Retinal pigment epithelial cell (primary cell): ENCODE measurements around the gene LMNTD2.
A peak's percentile ranks its signal among the peaks of the same experiment; 100 is the strongest.

ENCODE experiments used
- DNase-seq: peaks from one replicate; pipeline ENCODE4 v3.0.0-alpha.2; 2010; ENCODE audit warnings: low read depth
- H3K4me3 ChIP-seq: 2 replicates; pipeline ENCODE4 v1.5.1; 2011; ENCODE audit warnings: mild to moderate bottlenecking, low read length, control low read depth, moderate library complexity
- TF ChIP-seq, protein P1 (sequence below): conservative IDR thresholded peaks from 2 replicates; pipeline ENCODE4 v1.5.1; 2011; ENCODE audit warnings: low read depth, low read length, control low read depth, inconsistent platforms

LMNTD2 gene

DNA sequence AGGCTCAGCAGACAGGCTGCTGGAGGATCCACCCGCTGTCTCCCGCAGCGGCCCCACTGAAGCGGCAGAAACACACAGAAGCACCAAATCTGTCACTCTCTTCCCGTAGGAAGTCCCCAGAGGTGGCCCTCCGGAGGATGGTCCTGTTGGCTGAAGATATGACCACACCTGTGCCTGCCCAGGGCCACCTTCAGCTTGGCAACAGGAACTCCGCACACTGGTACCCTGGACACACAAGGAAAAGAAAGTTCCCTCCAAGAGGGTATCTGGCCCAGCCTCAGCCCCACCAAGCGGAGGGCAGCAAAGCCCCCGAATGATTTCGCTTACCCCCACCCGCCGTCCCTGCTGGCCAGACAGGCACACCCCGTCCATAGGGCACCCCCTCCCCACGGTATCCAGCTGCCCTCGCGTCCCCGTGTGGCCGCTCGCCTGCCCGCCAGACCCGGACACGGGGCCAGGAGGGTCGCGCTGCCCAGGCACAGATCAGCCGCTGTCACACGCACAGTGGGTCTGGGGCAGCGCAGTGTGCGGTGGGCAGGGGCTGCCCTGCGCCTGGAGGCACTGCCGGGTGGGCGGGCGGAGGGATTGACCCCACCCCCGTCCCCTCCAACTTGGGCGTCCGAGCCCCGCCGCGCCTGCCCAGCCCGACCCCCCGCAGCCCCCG lies 7.2 kb upstream of the LMNTD2 start:
- TF ChIP-seq, protein P1, sequence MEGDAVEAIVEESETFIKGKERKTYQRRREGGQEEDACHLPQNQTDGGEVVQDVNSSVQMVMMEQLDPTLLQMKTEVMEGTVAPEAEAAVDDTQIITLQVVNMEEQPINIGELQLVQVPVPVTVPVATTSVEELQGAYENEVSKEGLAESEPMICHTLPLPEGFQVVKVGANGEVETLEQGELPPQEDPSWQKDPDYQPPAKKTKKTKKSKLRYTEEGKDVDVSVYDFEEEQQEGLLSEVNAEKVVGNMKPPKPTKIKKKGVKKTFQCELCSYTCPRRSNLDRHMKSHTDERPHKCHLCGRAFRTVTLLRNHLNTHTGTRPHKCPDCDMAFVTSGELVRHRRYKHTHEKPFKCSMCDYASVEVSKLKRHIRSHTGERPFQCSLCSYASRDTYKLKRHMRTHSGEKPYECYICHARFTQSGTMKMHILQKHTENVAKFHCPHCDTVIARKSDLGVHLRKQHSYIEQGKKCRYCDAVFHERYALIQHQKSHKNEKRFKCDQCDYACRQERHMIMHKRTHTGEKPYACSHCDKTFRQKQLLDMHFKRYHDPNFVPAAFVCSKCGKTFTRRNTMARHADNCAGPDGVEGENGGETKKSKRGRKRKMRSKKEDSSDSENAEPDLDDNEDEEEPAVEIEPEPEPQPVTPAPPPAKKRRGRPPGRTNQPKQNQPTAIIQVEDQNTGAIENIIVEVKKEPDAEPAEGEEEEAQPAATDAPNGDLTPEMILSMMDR = no peak
- DNase-seq = no peak
- H3K4me3 ChIP-seq = peak overlapping the region; percentile 61

DNA sequence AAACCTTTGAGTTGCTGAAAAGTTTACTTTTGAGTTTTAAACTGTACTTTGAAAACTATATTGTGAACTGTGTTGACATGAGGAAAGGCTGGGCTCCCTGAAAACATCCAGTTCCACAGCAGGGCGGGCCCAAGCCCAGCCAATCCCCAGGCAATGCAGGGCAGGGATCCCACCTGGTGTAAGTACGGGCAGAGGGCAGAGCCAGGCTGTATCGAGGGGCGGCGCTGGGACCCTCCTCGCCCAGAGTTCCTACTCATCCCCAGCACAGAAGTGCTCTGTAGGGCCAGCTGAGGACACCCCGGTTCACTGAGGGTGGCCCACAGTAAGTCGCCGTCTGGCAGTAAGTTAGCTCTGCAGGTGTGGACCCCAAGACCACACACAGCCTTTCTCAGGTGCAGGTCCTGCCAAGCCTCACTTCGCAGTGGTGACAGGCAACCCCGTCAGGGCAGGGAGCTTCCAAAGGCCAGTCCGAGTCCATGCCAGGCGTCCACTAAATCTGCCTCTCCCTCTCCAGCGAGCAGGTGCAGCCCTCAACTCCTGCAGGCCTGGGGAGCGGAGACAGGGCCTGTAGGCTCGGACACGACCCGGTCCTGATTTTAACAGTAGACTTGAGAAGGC lies 6.6 kb upstream of the LMNTD2 start:
- DNase-seq = no peak
- H3K4me3 ChIP-seq = peak overlapping the region; percentile 61
- TF ChIP-seq, protein P1 = no peak

DNA sequence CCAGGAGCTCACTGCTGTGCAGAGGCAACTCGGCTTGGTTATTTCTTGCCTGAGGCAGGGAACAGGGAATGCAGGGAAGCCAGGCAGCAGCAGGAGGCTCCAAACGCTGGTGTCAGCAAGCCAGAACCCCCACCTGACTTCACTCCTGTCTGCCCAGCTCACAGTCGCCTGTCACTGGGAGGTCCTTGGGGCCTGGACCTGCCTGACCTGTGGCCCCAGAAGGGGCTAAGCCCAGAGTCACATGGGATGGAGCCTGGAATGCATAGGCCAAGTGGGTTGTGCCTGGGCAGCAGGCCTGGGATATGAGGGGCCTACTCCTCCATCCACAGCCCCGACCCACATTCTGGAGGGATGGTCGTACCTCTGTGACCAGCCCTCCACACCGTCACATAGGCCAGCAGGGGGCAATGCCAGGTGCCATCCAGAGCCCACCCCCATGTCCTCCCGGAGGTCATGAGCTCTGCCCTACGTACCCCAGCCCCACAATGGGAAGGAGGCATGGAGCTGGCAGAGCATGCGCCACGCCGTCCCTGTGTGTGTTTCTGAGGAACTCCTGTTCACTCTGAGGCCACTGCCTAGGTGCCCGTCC lies 5.5 kb upstream of the LMNTD2 start:
- no peak overlapping the region for H3K4me3 ChIP-seq
- no peak for DNase-seq
- TF ChIP-seq, protein P1 = peak; percentile 1

DNA sequence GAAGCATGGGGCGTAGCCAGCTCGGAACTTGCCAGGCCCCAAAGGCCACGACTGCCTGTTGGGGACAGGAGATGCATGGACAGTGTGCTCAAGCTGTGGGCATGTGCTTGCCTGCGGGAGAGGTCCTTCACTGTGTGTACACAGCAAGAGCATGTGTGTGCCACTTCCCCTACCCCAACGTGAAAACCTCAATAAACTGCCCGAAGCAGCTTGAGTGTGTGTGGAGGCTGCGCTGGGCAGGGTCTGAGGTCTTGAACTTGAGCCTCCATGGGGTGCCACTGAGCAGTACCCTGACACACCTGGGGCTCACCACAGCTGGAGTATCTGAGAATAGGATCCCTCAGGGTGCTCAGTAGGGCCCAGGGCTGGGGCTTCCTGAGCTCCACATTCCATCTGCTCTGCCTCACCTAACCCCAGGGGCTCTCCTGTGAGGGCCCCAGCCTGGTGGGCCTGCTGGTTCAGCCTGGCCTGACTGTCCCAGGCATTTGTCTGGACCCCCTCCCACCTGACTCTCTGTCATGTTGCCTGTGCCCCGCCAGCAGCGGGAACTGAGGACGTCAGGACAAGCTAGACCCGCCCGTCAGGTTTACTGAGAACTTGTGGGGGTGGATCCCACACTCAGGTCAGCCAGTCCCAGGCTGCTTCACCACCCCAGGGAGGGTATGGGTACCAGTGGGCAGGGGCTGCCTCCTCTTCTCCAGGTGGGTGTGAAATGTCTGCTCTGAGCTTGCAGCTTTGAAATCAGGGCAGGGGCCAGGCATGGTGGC lies 3.5 kb upstream of the LMNTD2 start:
- H3K4me3 ChIP-seq = no peak overlapping the region
- TF ChIP-seq, protein P1 = no peak
- no peak for DNase-seq

DNA sequence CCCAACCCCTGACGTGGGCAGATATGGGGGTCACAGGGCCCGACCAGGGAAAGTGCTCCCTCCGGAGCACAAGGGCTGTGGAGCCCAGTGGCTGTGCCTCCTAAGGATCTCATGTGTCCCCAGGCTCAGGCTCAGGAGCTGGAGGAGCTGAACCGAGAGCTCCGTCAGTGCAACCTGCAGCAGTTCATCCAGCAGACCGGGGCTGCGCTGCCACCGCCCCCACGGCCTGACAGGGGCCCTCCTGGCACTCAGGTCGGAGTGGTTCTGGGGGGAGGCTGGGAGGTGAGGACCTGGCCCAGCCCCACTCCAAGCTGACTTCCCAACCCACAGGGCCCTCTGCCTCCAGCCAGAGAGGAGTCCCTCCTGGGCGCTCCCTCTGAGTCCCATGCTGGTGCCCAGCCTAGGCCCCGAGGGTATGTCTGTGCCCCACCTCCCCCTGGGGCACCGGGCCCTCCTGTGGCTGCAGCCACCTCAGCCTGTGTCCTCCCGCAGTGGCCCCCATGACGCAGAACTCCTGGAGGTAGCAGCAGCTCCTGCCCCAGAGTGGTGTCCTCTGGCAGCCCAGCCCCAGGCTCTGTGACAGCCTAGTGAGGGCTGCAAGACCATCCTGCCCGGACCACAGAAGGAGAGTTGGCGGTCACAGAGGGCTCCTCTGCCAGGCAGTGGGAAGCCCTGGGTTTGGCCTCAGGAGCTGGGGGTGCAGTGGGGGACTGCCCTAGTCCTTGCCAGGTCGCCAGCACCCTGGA lies 2.7 kb upstream of the LMNTD2 start:
- no peak for DNase-seq
- no peak overlapping the region for H3K4me3 ChIP-seq
- TF ChIP-seq, protein P1 = no peak

DNA sequence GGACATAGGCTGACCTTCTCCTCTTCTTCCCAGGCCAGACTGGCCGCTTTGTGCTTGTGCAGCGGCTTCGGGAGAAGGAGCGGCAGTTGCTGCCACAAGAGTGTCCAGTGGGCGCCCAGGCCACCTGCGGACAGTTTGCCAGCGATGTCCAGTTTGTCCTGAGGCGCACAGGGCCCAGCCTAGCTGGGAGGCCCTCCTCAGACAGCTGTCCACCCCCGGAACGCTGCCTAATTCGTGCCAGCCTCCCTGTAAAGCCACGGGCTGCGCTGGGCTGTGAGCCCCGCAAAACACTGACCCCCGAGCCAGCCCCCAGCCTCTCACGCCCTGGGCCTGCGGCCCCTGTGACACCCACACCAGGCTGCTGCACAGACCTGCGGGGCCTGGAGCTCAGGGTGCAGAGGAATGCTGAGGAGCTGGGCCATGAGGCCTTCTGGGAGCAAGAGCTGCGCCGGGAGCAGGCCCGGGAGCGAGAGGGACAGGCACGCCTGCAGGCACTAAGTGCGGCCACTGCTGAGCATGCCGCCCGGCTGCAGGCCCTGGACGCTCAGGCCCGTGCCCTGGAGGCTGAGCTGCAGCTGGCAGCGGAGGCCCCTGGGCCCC lies 1.6 kb upstream of the LMNTD2 start:
- H3K4me3 ChIP-seq = peak overlapping the region; percentile 48
- no peak for DNase-seq
- TF ChIP-seq, protein P1 = no peak
